Psoas muscle (tissue), 8 donors: ENCODE data around the gene ATG4B. TPM values are rescaled to one million over a fixed set of nuclear protein-coding genes. Genes with fewer than 3 reads are reported as not detected.

Source experiments
- ATAC-seq, 4 donors: fragments of 200-7000 bp; cut with Tn5 transposase; one replicate each; pipeline ENCODE4 v1.9.1; 2020; ENCODE audit warnings: moderate library complexity in 3 of 4, mild to moderate bottlenecking in 2 of 4
- DNase-seq, 2 donors: peaks; one replicate each; pipeline ENCODE4 v3.0.0-alpha.2; 2020
- H3K27ac ChIP-seq: fragments of 200-600 bp; one replicate; pipeline ENCODE4 v1.8.0; 2022
- H3K27me3 ChIP-seq, 3 donors: fragments of 200-600 bp in 1 of 3; one replicate each; pipeline versions ENCODE4 v1.6.1 to v1.8.0; 2013 to 2022; ENCODE audit warnings: low read length in 2 of 3, mild to moderate bottlenecking in 2 of 3, moderate library complexity in 1 of 3; ENCODE audit not compliant: insufficient read depth in 3 of 3
- H3K36me3 ChIP-seq, 2 donors: fragments of 200-600 bp in 1 of 2; one replicate each; pipeline versions ENCODE4 v1.6.1 to v1.8.0; 2013 to 2022; ENCODE audit warnings: low read depth in 1 of 2, mild to moderate bottlenecking in 1 of 2, moderate library complexity in 1 of 2; ENCODE audit not compliant: insufficient read depth in 1 of 2
- H3K4me1 ChIP-seq: fragments of 200-600 bp; one replicate; pipeline ENCODE4 v1.8.0; 2022
- H3K4me3 ChIP-seq: fragments of 200-600 bp; one replicate; pipeline ENCODE4 v1.8.0; 2022; ENCODE audit warnings: mild to moderate bottlenecking
- H3K9me3 ChIP-seq: fragments of 200-600 bp; one replicate; pipeline ENCODE4 v1.8.0; 2022
- WGBS, 3 donors: extraction: QIAGEN DNeasy Blood & Tissue Kit; methylation state at CpG; one replicate each; pipeline versions ENCODE4 v1.1.6 to v1.1.7; 2013; 5-methylcytosine and 5-hydroxymethylcytosine counted together
- intact Hi-C, 2 donors: fragments of 100-400 bp; cut with DNase I; formaldehyde crosslinking; loops; one replicate each; pipeline versions ENCODE4 v1.11.0 to v1.14.2; 2022
- polyA plus RNA-seq, 3 donors: library from polyadenylated mRNA; stranded (reverse); fragments of 200-250 nt; gene quantifications; one replicate each; pipeline ENCODE4 v1.2.3, GENCODE V29; 2013
- total RNA-seq, 4 donors: library from RNA; stranded (reverse); fragmentation: NEBNext Ultra II Directional in 2 of 4; extraction: Animal tissue kit (Norgen Biotek cat#: 25700) in 2 of 4; gene quantifications; one replicate each; pipeline versions ENCODE4 v1.2.1 to v1.2.4, GENCODE V29; 2021 to 2023
- TF ChIP-seq, protein P1 (sequence below): fragments of 200-600 bp; IDR thresholded peaks from one replicate; pipeline ENCODE4 v1.8.0; 2022; ENCODE audit warnings: antibody characterized with exemption
- donor health status: healthy with polysubstance abuse.
- donor health status: DM: no; HTN: no; CAD: no; lungs with moderate emphysema.
- donor health status: Bipolar disorder and iron deficiency.
- donor health status: healthy.
- donor health status: DM: yes; HTN: yes; CAD: no.
- donor health status: DM: no; HTN: no; CAD: no.
- donor health status: DM: no; HTN: no; CAD: no.
- donor health status: DM: yes; HTN: yes; CAD: no.

Gene ATG4B
- total and polyA plus RNA-seq, 7 donors, result 33.7 to 51.3 (median 40.0) TPM

DNA sequence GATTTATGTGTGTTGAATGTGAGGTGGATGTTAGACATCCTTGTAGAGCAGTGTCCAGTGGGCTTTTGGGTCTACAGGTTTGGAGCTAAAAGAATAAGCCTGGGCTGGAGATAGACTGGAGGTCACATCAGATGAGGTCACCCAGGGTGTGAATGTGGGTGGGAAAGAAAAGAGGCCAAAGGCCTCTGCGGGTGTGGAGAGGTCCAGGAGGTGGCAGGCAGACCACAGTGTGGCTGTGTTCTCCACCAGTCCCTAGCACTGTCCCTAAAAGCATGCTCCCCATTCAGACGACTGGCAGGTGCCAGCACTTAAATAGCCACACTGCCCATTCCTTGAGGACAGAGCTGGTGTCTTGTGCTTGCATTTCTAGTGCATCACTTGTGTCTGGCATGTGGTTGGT lies 4.1 kb downstream of the ATG4B start:
- DNase-seq (no peak), ATAC-seq (no peak)
- intact Hi-C loops, result no loop called here
- Histone ChIP-seq H3K27ac (no peak overlapping the region), H3K27me3 (no peaks in the 10 kb centered on the region), H3K36me3 (peaks cover 0 to 8% of the 10 kb centered on the region in 2 donors), H3K9me3 (peaks cover 5% of the 10 kb centered on the region), H3K4me3 (no peak overlapping the region), H3K4me1 (peaks cover 19% of the 10 kb centered on the region)
- TF ChIP-seq, protein P1, sequence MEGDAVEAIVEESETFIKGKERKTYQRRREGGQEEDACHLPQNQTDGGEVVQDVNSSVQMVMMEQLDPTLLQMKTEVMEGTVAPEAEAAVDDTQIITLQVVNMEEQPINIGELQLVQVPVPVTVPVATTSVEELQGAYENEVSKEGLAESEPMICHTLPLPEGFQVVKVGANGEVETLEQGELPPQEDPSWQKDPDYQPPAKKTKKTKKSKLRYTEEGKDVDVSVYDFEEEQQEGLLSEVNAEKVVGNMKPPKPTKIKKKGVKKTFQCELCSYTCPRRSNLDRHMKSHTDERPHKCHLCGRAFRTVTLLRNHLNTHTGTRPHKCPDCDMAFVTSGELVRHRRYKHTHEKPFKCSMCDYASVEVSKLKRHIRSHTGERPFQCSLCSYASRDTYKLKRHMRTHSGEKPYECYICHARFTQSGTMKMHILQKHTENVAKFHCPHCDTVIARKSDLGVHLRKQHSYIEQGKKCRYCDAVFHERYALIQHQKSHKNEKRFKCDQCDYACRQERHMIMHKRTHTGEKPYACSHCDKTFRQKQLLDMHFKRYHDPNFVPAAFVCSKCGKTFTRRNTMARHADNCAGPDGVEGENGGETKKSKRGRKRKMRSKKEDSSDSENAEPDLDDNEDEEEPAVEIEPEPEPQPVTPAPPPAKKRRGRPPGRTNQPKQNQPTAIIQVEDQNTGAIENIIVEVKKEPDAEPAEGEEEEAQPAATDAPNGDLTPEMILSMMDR, result no peak
- WGBS, 3 donors, result 20 to 55% (median 36%) methylated on average over 2 of the region's 2 CpGs

GRCh38 chr2:241645056-241645914 lies 7.8 kb downstream of the ATG4B start:
- WGBS, 3 donors, result 81 to 89% (median 83%) methylated on average over 26 of the region's 26 CpGs
- Histone ChIP-seq H3K27ac (no peak overlapping the region), H3K27me3 (no peaks in the 10 kb centered on the region), H3K4me1 (peaks cover 12% of the 10 kb centered on the region), H3K36me3 (no peaks in the 10 kb centered on the region), H3K9me3 (no peaks in the 10 kb centered on the region), H3K4me3 (no peak overlapping the region)
- TF ChIP-seq, protein P1, result no peak
- no peak for DNase-seq
- intact Hi-C loops, result no loop called here
- no peak for ATAC-seq

DNA sequence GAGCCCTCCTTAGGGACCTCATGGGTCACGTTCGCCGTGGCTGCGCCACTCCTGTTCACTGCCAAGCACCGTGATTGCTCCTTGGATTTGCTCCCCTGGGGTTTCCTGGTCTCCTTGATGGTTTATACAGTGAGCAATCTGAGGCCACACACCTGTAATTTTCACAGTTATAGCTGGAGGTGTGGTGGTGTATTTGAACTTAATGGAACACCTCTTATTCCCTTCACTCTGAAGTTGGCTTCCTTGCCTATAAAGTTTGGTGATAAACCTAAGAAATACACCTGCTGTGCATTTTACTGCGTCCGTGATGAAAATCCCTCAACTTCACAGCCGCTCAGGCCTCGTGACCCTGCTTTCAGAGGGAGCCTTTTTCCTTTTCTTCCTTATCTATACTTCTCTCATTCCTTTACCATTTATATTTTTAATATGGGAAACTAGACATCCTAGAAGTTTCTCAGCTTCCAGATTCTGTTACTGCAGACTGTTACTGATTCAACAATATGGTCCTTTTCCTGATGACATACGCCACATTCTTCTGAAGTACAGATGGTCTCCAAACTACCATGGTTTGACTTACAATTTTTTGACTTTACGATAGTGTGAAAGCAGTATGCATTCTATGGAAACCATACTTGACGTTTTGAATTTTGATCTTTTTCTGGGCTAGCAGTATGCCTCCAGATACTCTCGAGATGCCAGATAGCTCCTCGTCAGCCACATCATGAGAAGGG lies 8.6 kb downstream of the ATG4B start:
- Histone ChIP-seq H3K27me3 (no peaks in the 10 kb centered on the region), H3K9me3 (no peaks in the 10 kb centered on the region), H3K27ac (no peak overlapping the region), H3K4me1 (peaks cover 12% of the 10 kb centered on the region), H3K4me3 (no peak overlapping the region), H3K36me3 (peaks cover 0 to 2% of the 10 kb centered on the region in 2 donors)
- intact Hi-C loops, result no loop called here
- 85 to 90% (median 88%) methylated on average over 14 of the region's 14 CpGs for WGBS, 3 donors
- TF ChIP-seq, protein P1, result no peak
- DNase-seq (no peak), ATAC-seq (no peak)

- H3K4me1 ChIP-seq, result peaks cover 6% of the 10 kb centered on the region
- H3K27me3 ChIP-seq, result no peaks in the 10 kb centered on the region
- no peak overlapping the region for H3K4me3 ChIP-seq
- WGBS, 3 donors, result 76 to 81% (median 79%) methylated on average over 6 of the region's 6 CpGs
- H3K9me3 ChIP-seq, result no peaks in the 10 kb centered on the region
- intact Hi-C loops, result no loop called here
- ATAC-seq (no peak), DNase-seq (no peak)
- H3K36me3 ChIP-seq, result peaks cover 0 to 26% of the 10 kb centered on the region in 2 donors
- no peak overlapping the region for H3K27ac ChIP-seq
- TF ChIP-seq, protein P1, result no peak
Measured at GRCh38 chr2:241648453-241648852, 11.0 kb downstream of the ATG4B start.
